Gastroesophageal sphincter (tissue), 4 donors: Measurements from ENCODE around the gene PDZD2. TPM values are rescaled to one million over a fixed set of nuclear protein-coding genes. Genes with fewer than 3 reads are reported as not detected.

Experiments
- ATAC-seq: fragments of 150-250 bp; one replicate; pipeline ENCODE4 v1.9.1; 2016; ENCODE audit warnings: mild to moderate bottlenecking, moderate library complexity
- H3K27ac ChIP-seq, 4 donors: fragments of 200-600 bp; sonication (generic) in 3 of 4; 1 replicate in 3 of 4; 2 replicates in 1 of 4; pipeline ENCODE4 v1.5.1; 2016 to 2019
- H3K27me3 ChIP-seq: fragments of 200-600 bp; sonication (generic); one replicate; pipeline ENCODE4 v1.5.1; 2019
- H3K36me3 ChIP-seq, 2 donors: fragments of 200-600 bp; sonication (generic); one replicate each; pipeline ENCODE4 v1.5.1; 2019; ENCODE audit warnings: control low read depth in 1 of 2
- H3K4me1 ChIP-seq, 3 donors: fragments of 200-600 bp; sonication (generic); 1 replicate in 2 of 3; 2 replicates in 1 of 3; pipeline ENCODE4 v1.5.1; 2016 to 2019; ENCODE audit warnings: control low read depth in 2 of 3
- H3K4me3 ChIP-seq, 2 donors: fragments of 200-600 bp; sonication (generic); one replicate each; pipeline ENCODE4 v1.5.1; 2019; ENCODE audit warnings: mild to moderate bottlenecking in 1 of 2, moderate library complexity in 1 of 2
- H3K9me3 ChIP-seq, 3 donors: fragments of 200-600 bp; sonication (generic); one replicate each; pipeline ENCODE4 v1.5.1; 2017 to 2019; ENCODE audit warnings: control low read depth in 2 of 3
- CTCF ChIP-seq, 4 experiments: fragments of 200-600 bp in 2 of 4; fragments of 450-650 bp in 2 of 4; sonication (generic) in 1 of 4; IDR thresholded peaks; one replicate each; pipeline ENCODE4 v1.5.1; 2017 to 2019; ENCODE audit warnings: antibody characterized with exemption in 4 of 4, mild to moderate bottlenecking in 2 of 4, moderate library complexity in 2 of 4
- EP300 ChIP-seq: sonication (generic); formaldehyde crosslinking; IDR thresholded peaks from one replicate; pipeline ENCODE4 v1.6.1; 2017; ENCODE audit warnings: antibody characterized with exemption, mild to moderate bottlenecking
- POLR2A ChIP-seq, 2 donors: fragments of 450-650 bp; IDR thresholded peaks; one replicate each; pipeline ENCODE4 v1.6.1; 2017; ENCODE audit warnings: antibody characterized with exemption in 2 of 2, mild to moderate bottlenecking in 2 of 2, moderate library complexity in 1 of 2
- POLR2AphosphoS5 ChIP-seq: sonication (generic); formaldehyde crosslinking; IDR thresholded peaks from one replicate; pipeline ENCODE4 v1.6.1; 2017; ENCODE audit warnings: antibody characterized with exemption
- WGBS, 2 donors: methylation state at CpG; one replicate each; pipeline ENCODE4 v1.1.5; 2018; ENCODE audit warnings: low coverage in 1 of 2; 5-methylcytosine and 5-hydroxymethylcytosine counted together
- total RNA-seq, 4 donors: library from RNA; depleted of rRNA; stranded (reverse); fragments of >200 nt; gene quantifications; one replicate each; pipeline ENCODE4 v1.1.0, GENCODE V29; 2016

PDZD2 gene
- total RNA-seq, 4 donors from 2014 or later, result 8.6 to 19.4 (median 14.0) TPM

GRCh38 chr5:31860278-31860677 lies 221.3 kb downstream of the PDZD2 start:
- Histone ChIP-seq H3K9me3 (peaks cover 0 to 35% (median 0%) of the 10 kb centered on the region in 3 donors), H3K36me3 (no peaks in the 10 kb centered on the region), H3K27ac (no peak overlapping the region), H3K4me1 (peaks cover 0 to 12% (median 0%) of the 10 kb centered on the region in 3 donors), H3K4me3 (no peak overlapping the region), H3K27me3 (peaks cover 32% of the 10 kb centered on the region)
- no peak for ATAC-seq
- 100% methylated on average over 4 of the region's 4 CpGs for WGBS, 2 donors
- TF ChIP-seq CTCF (IDR thresholded peaks at IDR 0.05), result no peak
- no peak for TF ChIP-seq POLR2A (IDR thresholded peaks at IDR 0.05)

DNA sequence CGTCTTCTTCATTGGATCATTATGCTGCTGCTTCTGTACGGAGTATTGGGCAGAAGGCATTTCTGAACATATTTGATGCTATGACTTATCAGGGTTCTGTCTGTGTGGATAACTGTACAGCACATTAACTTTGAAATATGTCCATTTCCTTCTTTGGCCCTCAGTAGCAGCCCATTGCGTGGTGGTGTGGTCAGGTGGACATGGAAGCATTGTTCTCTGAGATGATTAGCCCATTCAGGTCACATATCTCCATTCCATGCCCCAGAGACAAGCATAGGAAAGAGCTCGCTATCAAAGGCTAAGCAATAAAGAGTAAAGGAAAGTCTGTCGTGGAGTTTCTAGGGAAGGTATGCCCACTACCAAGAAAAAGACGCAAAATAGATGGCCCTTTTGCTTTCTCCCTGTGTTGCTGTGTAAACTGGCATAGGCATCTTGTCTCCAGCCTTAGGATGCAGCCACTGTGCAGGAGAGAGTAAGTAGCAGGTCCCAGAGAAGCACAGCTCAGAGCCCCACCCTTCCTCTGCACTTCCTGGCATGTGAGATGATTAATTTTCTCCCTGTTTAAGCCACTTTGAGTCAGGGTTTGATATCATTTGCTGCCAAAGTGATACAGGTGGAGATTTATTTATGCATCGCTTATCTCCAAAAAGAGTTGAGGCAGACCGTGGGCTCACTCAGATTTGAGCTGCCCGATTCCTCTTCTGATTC lies 221.9 kb downstream of the PDZD2 start:
- no peaks in the 10 kb centered on the region for H3K36me3 ChIP-seq
- TF ChIP-seq CTCF (IDR thresholded peaks at IDR 0.05) (no peak), POLR2AphosphoS5 (no peak), POLR2A (IDR thresholded peaks at IDR 0.05) (no peak), EP300 (no peak)
- peaks cover 0 to 6% (median 0%) of the 10 kb centered on the region in 3 donors for H3K4me1 ChIP-seq
- H3K4me3 ChIP-seq, result no peak overlapping the region
- 68 to 69% methylated on average over 5 to 7 of the region's 9 CpGs for WGBS, 2 donors
- H3K9me3 ChIP-seq, result peaks cover 0 to 35% (median 0%) of the 10 kb centered on the region in 3 donors
- no peak for ATAC-seq
- peaks cover 26% of the 10 kb centered on the region for H3K27me3 ChIP-seq
- H3K27ac ChIP-seq, result no peak overlapping the region

DNA sequence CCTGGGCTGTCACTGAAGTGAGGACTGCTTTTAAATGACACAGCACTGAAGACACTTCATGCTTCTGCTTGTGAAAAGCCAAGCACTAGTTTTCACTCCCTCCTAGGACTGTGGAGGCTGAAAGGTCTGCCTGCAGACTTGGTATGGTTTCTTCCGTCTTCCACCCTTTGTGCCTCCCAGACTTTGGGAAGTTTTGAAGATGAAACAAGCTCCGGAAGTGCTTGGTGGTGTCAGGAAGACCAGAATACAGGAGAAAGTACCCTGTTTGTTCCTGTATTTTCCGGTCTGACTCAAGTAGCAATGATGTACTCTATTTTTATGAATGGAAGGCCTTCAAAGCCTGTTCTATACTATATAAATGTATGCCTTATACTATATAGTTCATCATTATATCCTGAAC lies 222.7 kb downstream of the PDZD2 start:
- no peak for ATAC-seq
- H3K27me3 ChIP-seq, result peaks cover 19% of the 10 kb centered on the region
- H3K4me3 ChIP-seq, result no peak overlapping the region
- no peaks in the 10 kb centered on the region for H3K4me1 ChIP-seq
- peaks cover 0 to 35% (median 0%) of the 10 kb centered on the region in 3 donors for H3K9me3 ChIP-seq
- TF ChIP-seq POLR2A (IDR thresholded peaks at IDR 0.05), result no peak
- TF ChIP-seq CTCF (IDR thresholded peaks at IDR 0.05), result no peak
- no peak for TF ChIP-seq POLR2AphosphoS5
- no peak for TF ChIP-seq EP300
- H3K27ac ChIP-seq, result no peak overlapping the region
- WGBS, 2 donors, result 79 to 93% methylated on average over 2 to 3 of the region's 3 CpGs
- H3K36me3 ChIP-seq, result no peaks in the 10 kb centered on the region

DNA sequence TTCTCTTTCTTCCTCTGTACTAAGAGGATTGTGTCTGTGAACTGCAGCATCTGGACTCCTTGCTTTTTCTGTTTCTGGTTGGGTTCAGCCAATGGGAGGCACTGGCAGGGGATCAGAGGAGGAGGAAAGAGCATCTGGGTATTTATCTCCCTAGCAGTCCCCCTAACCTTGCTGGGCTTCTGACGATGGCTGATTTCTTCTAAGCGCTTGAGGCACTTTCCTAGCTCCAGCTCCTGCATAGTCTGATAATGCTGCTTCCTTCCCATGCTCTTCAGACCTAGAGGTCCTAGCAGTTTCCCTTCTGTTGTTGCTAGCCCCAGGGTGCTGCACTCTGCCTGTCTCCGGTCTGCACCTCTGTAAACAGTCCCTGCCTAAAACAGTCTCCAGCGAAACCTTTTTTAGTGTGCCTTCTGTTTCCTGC lies 225.1 kb downstream of the PDZD2 start:
- Histone ChIP-seq H3K4me3 (no peak overlapping the region), H3K27me3 (peaks cover 18% of the 10 kb centered on the region), H3K27ac (no peak overlapping the region), H3K4me1 (no peaks in the 10 kb centered on the region), H3K36me3 (no peaks in the 10 kb centered on the region), H3K9me3 (peaks cover 0 to 27% (median 0%) of the 10 kb centered on the region in 3 donors)
- TF ChIP-seq POLR2AphosphoS5, result no peak
- no peak for TF ChIP-seq CTCF (IDR thresholded peaks at IDR 0.05)
- TF ChIP-seq EP300, result no peak
- no peak for TF ChIP-seq POLR2A (IDR thresholded peaks at IDR 0.05)
- WGBS, 2 donors, result 37 to 78% methylated on average over 3 to 4 of the region's 4 CpGs
- no peak for ATAC-seq

- TF ChIP-seq POLR2A (IDR thresholded peaks at IDR 0.05), result no peak
- TF ChIP-seq POLR2AphosphoS5, result no peak
- no peak for TF ChIP-seq CTCF (IDR thresholded peaks at IDR 0.05)
- no peak for TF ChIP-seq EP300
- Histone ChIP-seq H3K4me1 (no peaks in the 10 kb centered on the region), H3K27ac (no peak overlapping the region), H3K27me3 (peaks cover 15% of the 10 kb centered on the region), H3K9me3 (peaks cover 0 to 5% (median 0%) of the 10 kb centered on the region in 3 donors), H3K4me3 (no peak overlapping the region), H3K36me3 (no peaks in the 10 kb centered on the region)
- no peak for ATAC-seq
- WGBS, 2 donors, result 54 to 100% methylated on average over 2 to 5 of the region's 10 CpGs
Observed at GRCh38 chr5:31866166-31866565, 227.2 kb downstream of the PDZD2 start.
